H1 (cell line): ENCODE measurements around the gene FLT3. TPM values are rescaled to one million over a fixed set of nuclear protein-coding genes. Genes with fewer than 3 reads are reported as not detected.

Experiments used
- CTCF ChIA-PET: fragments of 300-600 bp; sonication (Branson Sonifier 250); formaldehyde crosslinking; loops from one replicate; lab custom pipeline; 2021; ENCODE audit not compliant: partially characterized antibody; lab: Charles Lee
- POLR2A ChIA-PET: fragments of 300-600 bp; sonication (Branson Sonifier 250); formaldehyde crosslinking; loops from one replicate; lab custom pipeline; 2021; ENCODE audit warnings: inconsistent platforms; ENCODE audit not compliant: partially characterized antibody; lab: Charles Lee
- DNase-seq, 2 experiments: peaks; one replicate each; pipeline versions ENCODE4 v3.0.0 to v3.0.0-alpha.2; 2010 to 2022; ENCODE audit warnings: low spot score in 2 of 2, low read depth in 1 of 2, mixed read lengths in 1 of 2
- FAIRE-seq: peaks from 2 replicates; lab custom pipeline; 2011; peaks lifted over from hg19 to GRCh38; lab: Jason Lieb, UNC
- H2AFZ ChIP-seq: 2 replicates; pipeline ENCODE4 v1.8.1; 2012; ENCODE audit warnings: low read length, inconsistent platforms
- H2AK5ac ChIP-seq: 2 replicates; pipeline ENCODE4 v1.6.1; 2013; ENCODE audit warnings: low read depth, low read length
- H2BK120ac ChIP-seq: replicated peaks from 2 replicates; pipeline ENCODE3; 2013; ENCODE audit warnings: low read depth, low read length, inconsistent platforms
- H2BK12ac ChIP-seq: 2 replicates; pipeline ENCODE4 v1.6.1; 2013; ENCODE audit warnings: low read depth, low read length
- H2BK15ac ChIP-seq: 2 replicates; pipeline ENCODE4 v1.6.1; 2013; ENCODE audit warnings: low read length
- H2BK20ac ChIP-seq: 2 replicates; pipeline ENCODE4 v1.6.1; 2013; ENCODE audit warnings: low read length
- H2BK5ac ChIP-seq: 2 replicates; pipeline ENCODE4 v1.6.1; 2013; ENCODE audit warnings: low read depth, low read length
- H3K14ac ChIP-seq: 2 replicates; pipeline ENCODE4 v1.6.1; 2013; ENCODE audit warnings: inconsistent platforms; ENCODE audit not compliant: insufficient read length
- H3K18ac ChIP-seq: 2 replicates; pipeline ENCODE4 v1.6.1; 2013; ENCODE audit warnings: low read length; ENCODE audit errors: extremely low read depth
- H3K23ac ChIP-seq: 2 replicates; pipeline ENCODE4 v1.6.1; 2013; ENCODE audit warnings: inconsistent platforms; ENCODE audit not compliant: insufficient read length
- H3K23me2 ChIP-seq: 2 replicates; pipeline ENCODE4 v1.6.1; 2013; ENCODE audit warnings: low read depth, low read length
- H3K27ac ChIP-seq: 2 replicates; pipeline ENCODE4 v1.6.1; 2011; ENCODE audit warnings: low read depth, low read length, inconsistent platforms
- H3K27me3 ChIP-seq, 4 experiments: replicated peaks in 1 of 4; 1 replicate in 1 of 4; 2 replicates in 3 of 4; pipeline versions ENCODE4 v1.6.1 to v1.8.1; 2011 to 2013; ENCODE audit warnings: low read length in 3 of 4, mild to moderate bottlenecking in 3 of 4, inconsistent platforms in 2 of 4, mixed read lengths in 2 of 4, moderate library complexity in 1 of 4; ENCODE audit not compliant: control insufficient read depth in 3 of 4, insufficient read depth in 3 of 4; ENCODE audit errors: extremely low read depth in 1 of 4
- H3K36me3 ChIP-seq, 4 experiments: 2 replicates each; pipeline versions ENCODE4 v1.6.1 to v1.8.1; 2011 to 2013; ENCODE audit warnings: mild to moderate bottlenecking in 4 of 4, low read length in 3 of 4, moderate library complexity in 2 of 4, control low read depth in 1 of 4, inconsistent platforms in 1 of 4; ENCODE audit not compliant: insufficient read depth in 4 of 4, control insufficient read depth in 2 of 4
- H3K4ac ChIP-seq: replicated peaks from 2 replicates; pipeline ENCODE3; 2013; ENCODE audit warnings: low read length, low read depth, mixed read lengths, inconsistent platforms; ENCODE audit not compliant: insufficient read length
- H3K4me1 ChIP-seq, 4 experiments: replicated peaks in 1 of 4; 1 replicate in 1 of 4; 2 replicates in 3 of 4; pipeline versions ENCODE4 v1.6.1 to v1.8.1; 2011 to 2013; ENCODE audit warnings: low read length in 3 of 4, inconsistent platforms in 2 of 4, mixed read lengths in 1 of 4; ENCODE audit not compliant: insufficient read depth in 4 of 4, control insufficient read depth in 3 of 4
- H3K4me2 ChIP-seq, 2 experiments: 2 replicates each; pipeline versions ENCODE4 v1.6.1 to v1.8.1; 2011 to 2013; ENCODE audit warnings: low read depth in 2 of 2, low read length in 2 of 2, control low read depth in 1 of 2, inconsistent platforms in 1 of 2, mild to moderate bottlenecking in 1 of 2; ENCODE audit not compliant: insufficient read depth in 1 of 2
- H3K4me3 ChIP-seq, 4 experiments: fragments of 200-600, 300-600 bp in 1 of 4; sonication (generic), shearing (Covaris generic), sonication (Bioruptor Twin) in 1 of 4; 2 replicates each; pipeline versions ENCODE4 v1.5.1 to v1.8.1; 2011 to 2016; ENCODE audit warnings: low read length in 4 of 4, low read depth in 3 of 4, control low read depth in 2 of 4, inconsistent platforms in 2 of 4, mild to moderate bottlenecking in 2 of 4, mixed read lengths in 1 of 4, moderate library complexity in 1 of 4; ENCODE audit not compliant: insufficient read depth in 2 of 4; ENCODE audit errors: extremely low read depth in 1 of 4
- H3K56ac ChIP-seq: replicated peaks from 2 replicates; pipeline ENCODE3; 2013; ENCODE audit warnings: low read depth, mild to moderate bottlenecking, mixed read lengths, low read length, inconsistent platforms; ENCODE audit not compliant: insufficient read length
- H3K79me1 ChIP-seq: 2 replicates; pipeline ENCODE4 v1.6.1; 2013; ENCODE audit warnings: low read depth, low read length, control low read depth
- H3K79me2 ChIP-seq, 2 experiments: 2 replicates each; pipeline versions ENCODE4 v1.6.1 to v1.8.1; 2012 to 2013; ENCODE audit warnings: low read length in 2 of 2, mild to moderate bottlenecking in 2 of 2, inconsistent platforms in 1 of 2; ENCODE audit not compliant: insufficient read depth in 2 of 2, control insufficient read depth in 1 of 2
- H3K9ac ChIP-seq, 4 experiments: replicated peaks in 1 of 4; 1 replicate in 1 of 4; 2 replicates in 3 of 4; pipeline versions ENCODE4 v1.6.1 to v1.8.1; 2011 to 2013; ENCODE audit warnings: low read depth in 3 of 4, low read length in 3 of 4, control low read depth in 2 of 4, mild to moderate bottlenecking in 2 of 4, moderate library complexity in 2 of 4, inconsistent platforms in 1 of 4; ENCODE audit errors: extremely low read depth in 1 of 4
- H3K9me3 ChIP-seq, 2 experiments: 2 replicates each; pipeline versions ENCODE4 v1.6.1 to v1.8.1; 2012 to 2013; ENCODE audit warnings: mild to moderate bottlenecking in 2 of 2, moderate library complexity in 2 of 2, control low read depth in 1 of 2, inconsistent platforms in 1 of 2, low read depth in 1 of 2, low read length in 1 of 2, mixed read lengths in 1 of 2; ENCODE audit not compliant: insufficient read depth in 2 of 2
- H4K20me1 ChIP-seq, 2 experiments: replicated peaks in 1 of 2; 2 replicates each; pipeline versions ENCODE3 to v1.8.1; 2011 to 2013; ENCODE audit warnings: inconsistent platforms in 2 of 2, low read length in 2 of 2, mild to moderate bottlenecking in 1 of 2; ENCODE audit not compliant: insufficient read depth in 2 of 2, control insufficient read depth in 1 of 2
- H4K5ac ChIP-seq: 2 replicates; pipeline ENCODE4 v1.6.1; 2013; ENCODE audit warnings: low read length, low read depth, mixed read lengths, inconsistent platforms; ENCODE audit not compliant: insufficient read length
- H4K8ac ChIP-seq: 2 replicates; pipeline ENCODE4 v1.8.0; 2013; ENCODE audit warnings: mild to moderate bottlenecking, moderate library complexity, low read length, inconsistent platforms; ENCODE audit not compliant: insufficient read depth; ENCODE audit errors: extremely low read depth
- H4K91ac ChIP-seq: replicated peaks from 2 replicates; pipeline ENCODE3; 2013; ENCODE audit warnings: low read length, mixed read lengths, inconsistent platforms; ENCODE audit not compliant: insufficient read length
- ATF2 ChIP-seq: IDR thresholded peaks from 2 replicates; pipeline ENCODE4 v1.6.1; 2012; ENCODE audit warnings: low read length, inconsistent platforms
- EZH2 ChIP-seq: fragments of 200-600 bp; sonication (generic); IDR thresholded peaks from 2 replicates; pipeline ENCODE4 v1.7.1; 2012; ENCODE audit warnings: low read depth, mild to moderate bottlenecking, moderate library complexity, low read length, inconsistent platforms; ENCODE audit not compliant: severe bottlenecking
- KDM5A ChIP-seq: fragments of 200-600 bp; IDR thresholded peaks from 2 replicates; pipeline ENCODE4 v1.7.1; 2012; ENCODE audit warnings: mild to moderate bottlenecking, low read length, inconsistent platforms, mixed read lengths
- RNF2 ChIP-seq: fragments of 200-900, 300-1000 bp; sonication (generic); IDR thresholded peaks from 2 replicates; pipeline ENCODE4 v1.7.1; 2016; ENCODE audit warnings: borderline replicate concordance, low read depth, mild to moderate bottlenecking, antibody characterized with exemption, low read length; ENCODE audit not compliant: poor library complexity, severe bottlenecking; ENCODE audit errors: missing control alignments
- SIRT6 ChIP-seq: IDR thresholded peaks from one replicate; pipeline ENCODE4 v1.7.1; 2012; ENCODE audit warnings: low read length, inconsistent platforms
- WGBS, 2 experiments: shearing (Covaris generic) in 1 of 2; methylation state at CpG; one replicate each; pipeline versions ENCODE4 v1.1.6 to v1.1.7; 2013 to 2015; ENCODE audit warnings: low lambda C conversion rate in 2 of 2, mixed read lengths in 2 of 2, inconsistent platforms in 1 of 2, low coverage in 1 of 2, missing lambda C conversion rate in 1 of 2; ENCODE audit not compliant: insufficient replicate concordance in 2 of 2, insufficient coverage in 1 of 2, insufficient read length in 1 of 2; ENCODE audit errors: extremely low coverage in 1 of 2, missing lambda C conversion rate in 1 of 2; 5-methylcytosine and 5-hydroxymethylcytosine counted together
- polyA plus RNA-seq, 7 experiments: library from polyadenylated mRNA; depleted of rRNA in 3 of 7; stranded (reverse) in 5 of 7; unstranded in 2 of 7; fragments of >200 nt in 5 of 7; fragments of 200-250 nt in 2 of 7; gene quantifications; 1 replicate in 5 of 7; 2 replicates in 1 of 7; 4 replicates in 1 of 7; pipeline versions ENCODE4 v1.2.1 to v1.2.3, GENCODE V29; 2011 to 2013; ENCODE audit warnings: missing spikeins in 2 of 7, mixed read lengths in 2 of 7
- total RNA-seq: library from RNA; stranded (reverse); fragmentation: NEBNext Ultra II Directional; extraction: Animal tissue kit (Norgen Biotek cat#: 25700); gene quantifications from 2 replicates; pipeline ENCODE4 v1.2.1, GENCODE V29; 2021

Gene FLT3
- total and polyA plus RNA-seq, 2 of the 8 experiments (the other 6 are each of a cell fraction or from before 2014, with no cell fraction given) = 0.44 to 0.71 TPM

GRCh38 chr13:28099396-28100149 lies 803 bp downstream of the FLT3 start:
- H2AK5ac ChIP-seq = no peak overlapping the region
- no peak overlapping the region for H3K4ac ChIP-seq
- H3K79me1 ChIP-seq = no peaks in the 10 kb centered on the region
- H4K91ac ChIP-seq = no peak overlapping the region
- H2BK20ac ChIP-seq = no peak overlapping the region
- H4K20me1 ChIP-seq = no peaks in the 10 kb centered on the region
- H2BK120ac ChIP-seq = no peak overlapping the region
- H3K56ac ChIP-seq = no peak overlapping the region
- POLR2A ChIA-PET = interaction anchor here (0.6 to 1.1 kb wide), 5 partner anchors 9 to 198 kb away, joined by 3 read pairs; no protein-coding TSS in a partner anchor
- H4K8ac ChIP-seq = peak overlapping the region; percentile 91; the same call in 1 of the 2 replicates
- no peak for TF ChIP-seq ATF2
- peak; percentile 65 for TF ChIP-seq RNF2
- TF ChIP-seq SIRT6 = no peak
- peak; percentile 60 for TF ChIP-seq EZH2
- TF ChIP-seq KDM5A = no peak
- H3K9me3 ChIP-seq = no peaks in the 10 kb centered on the region
- FAIRE-seq (no peak), DNase-seq (no peak)
- no peak overlapping the region for H3K27ac ChIP-seq
- CTCF ChIA-PET = interaction anchor here (0.6 to 1.4 kb wide), 2 partner anchors 96 to 328 kb away, joined by 3 to 4 read pairs; no protein-coding TSS in a partner anchor
- H3K4me2 ChIP-seq = peak overlapping the region; percentile 70 to 78
- no peak overlapping the region for H2BK12ac ChIP-seq
- no peak overlapping the region; the same call in 1 of the 2 replicates for H2BK5ac ChIP-seq
- H3K14ac ChIP-seq = no peak overlapping the region
- peaks cover 3 to 31% (median 17%) of the 10 kb centered on the region in 4 experiments for H3K27me3 ChIP-seq
- H2AFZ ChIP-seq = peak overlapping the region; percentile 34; the same call in 1 of the 2 replicates
- H3K36me3 ChIP-seq = no peaks in the 10 kb centered on the region
- peaks cover 15% of the 10 kb centered on the region for H3K23me2 ChIP-seq
- H4K5ac ChIP-seq = no peak overlapping the region
- H3K4me1 ChIP-seq = peaks cover 0 to 6% (median 3%) of the 10 kb centered on the region in 4 experiments; a peak in 3 of 7 replicates
- 15% methylated on average over 35 of the region's 35 CpGs; no CpG with 5 or more reads in 1 of the 2 experiments for WGBS, 2 experiments
- H3K18ac ChIP-seq = no peak overlapping the region
- H3K79me2 ChIP-seq = no peaks in the 10 kb centered on the region
- peak overlapping the region in 2 of 4 experiments; percentile 54 to 61; a peak in 4 of 7 replicates for H3K9ac ChIP-seq
- no peak overlapping the region for H2BK15ac ChIP-seq
- no peak overlapping the region for H3K23ac ChIP-seq
- peak overlapping the region; percentile 40 to 75 (median 50) for H3K4me3 ChIP-seq
